HepG2 (cell line): ENCODE measurements around the gene UBE2QL1. TPM values are rescaled to one million over a fixed set of nuclear protein-coding genes. Genes with fewer than 3 reads are reported as not detected.
A peak's percentile ranks its signal among the peaks of the same experiment; 100 is the strongest.

Experiments
- AFF4 ChIP-seq: sonication (generic); formaldehyde crosslinking; IDR thresholded peaks from 2 replicates; pipeline ENCODE4 v1.4.0; 2020; ENCODE audit warnings: missing genetic modification reagents
- AGO1 ChIP-seq: fragments of 200-400 bp; formaldehyde crosslinking; IDR thresholded peaks from 2 replicates; pipeline ENCODE4 v1.6.1; 2017; ENCODE audit warnings: mild to moderate bottlenecking, low read depth, low read length, moderate library complexity; ENCODE audit not compliant: poor library complexity, severe bottlenecking
- BCL6 ChIP-seq: IDR thresholded peaks from 2 replicates; pipeline ENCODE4 v1.6.1; 2016; ENCODE audit warnings: missing genetic modification reagents, missing compliant biosample characterization
- BRCA1 ChIP-seq: sonication (generic); formaldehyde crosslinking; IDR thresholded peaks from 2 replicates; pipeline ENCODE4 v1.4.0; 2020; ENCODE audit warnings: missing genetic modification reagents
- GRHL1 ChIP-seq: sonication (generic); formaldehyde crosslinking; conservative IDR thresholded peaks from 2 replicates; pipeline ENCODE4 v1.8.0; 2022; ENCODE audit warnings: missing genetic modification reagents
- HDAC6 ChIP-seq: fragments of 200-600 bp; sonication (generic); IDR thresholded peaks from 2 replicates; pipeline ENCODE4 v1.7.0; 2017; ENCODE audit warnings: mild to moderate bottlenecking, antibody characterized with exemption, low read length, low read depth
- MBNL3 ChIP-seq: fragments of 250-450 bp; sonication (Bioruptor Pico); conservative IDR thresholded peaks from 2 replicates; pipeline ENCODE4 v1.8.0; 2022; ENCODE audit warnings: mild to moderate bottlenecking, inconsistent platforms
- MXD3 ChIP-seq: IDR thresholded peaks from 2 replicates; pipeline ENCODE4 v1.6.1; 2016; ENCODE audit warnings: mild to moderate bottlenecking, missing biosample characterization, missing genetic modification reagents
- MZF1 ChIP-seq: sonication (generic); formaldehyde crosslinking; IDR thresholded peaks from 2 replicates; pipeline ENCODE4 v1.8.1; 2023; ENCODE audit warnings: mild to moderate bottlenecking, missing genetic modification reagents, borderline replicate concordance
- NAIF1 ChIP-seq: sonication (generic); formaldehyde crosslinking; IDR thresholded peaks from 2 replicates; pipeline ENCODE4 v1.5.0; 2020; ENCODE audit warnings: mild to moderate bottlenecking, missing genetic modification reagents, borderline replicate concordance
- POLR2AphosphoS2 ChIP-seq: IDR thresholded peaks from 2 replicates; pipeline ENCODE4 v1.6.1; 2011; ENCODE audit warnings: low read depth, low read length, improper control_type of control experiment
- PRPF4 ChIP-seq: fragments of 200-400 bp; formaldehyde crosslinking; IDR thresholded peaks from 2 replicates; pipeline ENCODE4 v1.6.1; 2016; ENCODE audit warnings: low read length, low read depth; ENCODE audit not compliant: poor library complexity, severe bottlenecking
- SAFB2 ChIP-seq: sonication (generic); formaldehyde crosslinking; IDR thresholded peaks from 2 replicates; pipeline ENCODE4 v1.5.1; 2020; ENCODE audit warnings: missing genetic modification reagents, low read depth, mild to moderate bottlenecking, borderline replicate concordance
- XRCC5 ChIP-seq: fragments of 200-400 bp; formaldehyde crosslinking; optimal IDR thresholded peaks from 2 replicates; pipeline ENCODE3; 2017; ENCODE audit warnings: mild to moderate bottlenecking, low read length
- ZFP36 ChIP-seq: fragments of 150-350 bp; IDR thresholded peaks from 2 replicates; pipeline ENCODE4 v1.6.1; 2018; ENCODE audit warnings: borderline replicate concordance, low read length, low read depth; ENCODE audit not compliant: partially characterized antibody
- ZMAT3 ChIP-seq: sonication (generic); formaldehyde crosslinking; conservative IDR thresholded peaks from 2 replicates; pipeline ENCODE4 v1.7.0; 2021; ENCODE audit warnings: missing genetic modification reagents
- ZNF160 ChIP-seq: sonication (generic); formaldehyde crosslinking; IDR thresholded peaks from 2 replicates; pipeline ENCODE4 v1.8.0; 2022; ENCODE audit warnings: mild to moderate bottlenecking, inconsistent platforms, missing genetic modification reagents
- ZNF235 ChIP-seq: sonication (generic); formaldehyde crosslinking; IDR thresholded peaks from 2 replicates; pipeline ENCODE4 v1.8.1; 2023; ENCODE audit warnings: mild to moderate bottlenecking, missing genetic modification reagents, borderline replicate concordance
- ZNF30 ChIP-seq: sonication (generic); formaldehyde crosslinking; IDR thresholded peaks from 2 replicates; pipeline ENCODE4 v1.5.0; 2020; ENCODE audit warnings: mild to moderate bottlenecking, missing genetic modification reagents
- ZNF33B ChIP-seq: sonication (generic); formaldehyde crosslinking; IDR thresholded peaks from 2 replicates; pipeline ENCODE4 v1.5.1; 2020; ENCODE audit warnings: mild to moderate bottlenecking, missing genetic modification reagents
- ZNF382 ChIP-seq: sonication (generic); formaldehyde crosslinking; IDR thresholded peaks from 2 replicates; pipeline ENCODE4 v1.5.0; 2020; ENCODE audit warnings: missing genetic modification reagents, mild to moderate bottlenecking, borderline replicate concordance
- ZNF549 ChIP-seq: sonication (generic); formaldehyde crosslinking; IDR thresholded peaks from 2 replicates; pipeline ENCODE4 v1.5.0; 2020; ENCODE audit warnings: missing genetic modification reagents
- ZNF570 ChIP-seq: sonication (generic); formaldehyde crosslinking; IDR thresholded peaks from 2 replicates; pipeline ENCODE4 v1.4.0; 2020; ENCODE audit warnings: mild to moderate bottlenecking, missing genetic modification reagents, borderline replicate concordance
- ZNF703 ChIP-seq: sonication (generic); formaldehyde crosslinking; IDR thresholded peaks from 2 replicates; pipeline ENCODE4 v1.5.1; 2020; ENCODE audit warnings: missing genetic modification reagents, mild to moderate bottlenecking, moderate library complexity, borderline replicate concordance
- polyA plus RNA-seq, 8 experiments: library from polyadenylated mRNA; depleted of rRNA in 3 of 8; stranded (reverse) in 7 of 8; unstranded in 1 of 8; fragments of >200 nt; fragmentation: Illumina TruSeq in 4 of 8; extraction: Trizol in 4 of 8; gene quantifications; 2 replicates each; pipeline versions ENCODE4 v1.2.1 to v1.2.3, GENCODE V29; 2011 to 2016; ENCODE audit warnings: low read depth in 4 of 8, missing spikeins in 1 of 8, mixed read lengths in 1 of 8; ENCODE audit not compliant: insufficient read depth in 1 of 8
- total RNA-seq, 5 experiments: library from RNA; depleted of rRNA; stranded (reverse); fragments of >200 nt; fragmentation: Illumina TruSeq; extraction: Trizol; gene quantifications; 2 replicates each; pipeline ENCODE4 v1.2.3, GENCODE V29; 2016; ENCODE audit warnings: low read depth in 1 of 5
- TF ChIP-seq, protein P1 (sequence below): IDR thresholded peaks from 2 replicates; pipeline ENCODE4 v1.6.1; 2012; ENCODE audit warnings: inconsistent platforms

UBE2QL1 gene
- total and polyA plus RNA-seq, 2 of the 13 experiments (the other 11 are each of a cell fraction or from before 2014, with no cell fraction given), result not detected

DNA sequence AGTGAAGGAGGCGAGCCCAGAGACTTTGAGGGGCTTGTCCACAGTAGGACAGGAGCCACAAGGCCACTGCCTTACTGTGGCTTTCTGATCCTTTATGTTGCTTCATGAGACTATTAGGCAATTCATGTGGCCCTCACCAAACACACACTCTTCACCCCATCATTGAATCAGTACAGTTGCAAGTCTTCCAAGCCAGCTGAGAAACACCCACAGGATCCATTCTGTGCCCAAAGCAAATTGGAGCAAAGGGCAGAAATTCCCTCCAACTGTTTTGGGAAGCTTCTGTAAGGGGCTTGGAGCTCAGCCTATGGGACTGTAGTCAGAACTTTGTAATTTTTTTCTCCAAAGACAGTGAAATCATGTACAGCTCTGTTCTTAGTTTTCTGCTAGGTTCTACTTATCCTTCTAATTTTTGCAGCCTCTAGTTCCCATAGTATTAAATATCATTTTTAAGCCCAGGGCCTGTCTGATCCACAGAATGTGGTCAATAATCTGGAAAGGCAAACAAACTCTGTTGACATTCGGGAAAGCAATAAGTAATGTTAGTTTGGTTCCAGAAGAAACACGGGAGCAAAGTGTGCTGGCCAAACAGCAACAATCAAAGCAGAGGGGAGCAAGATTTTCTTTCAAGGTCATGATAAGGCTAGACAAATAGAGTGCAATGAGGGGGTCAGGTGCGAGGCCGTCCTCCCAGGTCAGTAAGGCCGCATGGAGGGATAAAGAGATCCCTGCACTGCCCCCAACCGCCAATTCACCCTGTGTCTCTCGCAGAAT is 47.0 kb downstream of the UBE2QL1 start (continued):
- no peak for TF ChIP-seq ZNF382 (CRISPR knock-in tag)
- no peak for TF ChIP-seq AGO1
- TF ChIP-seq ZFP36, result no peak
- no peak for TF ChIP-seq ZNF570
- TF ChIP-seq NAIF1 (CRISPR knock-in tag), result no peak
- no peak for TF ChIP-seq BRCA1
- TF ChIP-seq HDAC6, result no peak
- TF ChIP-seq BCL6 (CRISPR knock-in tag), result peak; percentile 76
- no peak for TF ChIP-seq ZNF30
- TF ChIP-seq POLR2AphosphoS2, result no peak
- TF ChIP-seq MBNL3 (CRISPR knock-in tag), result no peak
- no peak for TF ChIP-seq ZNF160 (CRISPR knock-in tag)
- no peak for TF ChIP-seq ZNF33B (CRISPR knock-in tag)
- no peak for TF ChIP-seq ZNF235
- TF ChIP-seq GRHL1 (CRISPR knock-in tag), result no peak
- no peak for TF ChIP-seq AFF4
- TF ChIP-seq ZMAT3 (CRISPR knock-in tag), result no peak
- TF ChIP-seq MXD3 (CRISPR knock-in tag), result no peak
- TF ChIP-seq MZF1 (CRISPR knock-in tag), result no peak
- no peak for TF ChIP-seq ZNF549 (CRISPR knock-in tag)
- no peak for TF ChIP-seq XRCC5
- no peak for TF ChIP-seq PRPF4
- no peak for TF ChIP-seq SAFB2 (CRISPR knock-in tag)
- TF ChIP-seq ZNF703 (CRISPR knock-in tag), result no peak
- TF ChIP-seq, protein P1, sequence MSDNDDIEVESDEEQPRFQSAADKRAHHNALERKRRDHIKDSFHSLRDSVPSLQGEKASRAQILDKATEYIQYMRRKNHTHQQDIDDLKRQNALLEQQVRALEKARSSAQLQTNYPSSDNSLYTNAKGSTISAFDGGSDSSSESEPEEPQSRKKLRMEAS, result peak; percentile 49; the same call in 1 of the 2 replicates
